ENCODE measurements around the gene DLG2.

DNA sequence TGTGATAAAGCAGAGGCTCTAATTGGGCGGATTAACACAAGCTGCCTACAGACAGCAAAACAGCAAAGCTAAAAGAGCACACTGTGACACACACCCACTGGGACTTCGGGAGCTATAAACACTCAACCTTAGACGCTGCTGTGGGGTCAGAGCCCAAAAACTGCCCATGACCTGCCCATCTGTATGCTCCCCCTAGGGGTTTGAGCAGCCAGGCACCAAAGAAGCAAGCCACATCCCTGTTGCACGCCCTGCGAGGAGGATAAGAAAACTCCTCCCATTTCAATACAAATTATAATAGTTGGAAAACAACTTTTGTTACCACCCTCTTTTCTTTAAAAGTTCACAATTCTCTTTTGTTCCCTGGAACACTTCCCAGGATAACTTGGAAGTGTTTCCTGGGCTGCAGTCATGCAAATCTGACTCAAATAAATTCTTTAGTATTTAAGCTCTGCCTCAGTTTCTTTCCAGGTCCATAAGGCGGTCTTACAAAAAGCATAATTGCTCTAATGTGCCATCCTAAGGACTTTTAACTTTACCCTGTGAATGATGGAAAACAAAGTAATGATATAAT lies 86.4 kb downstream of the DLG2 start:
- no peak for TF ChIP-seq POLR2AphosphoS5 (IDR thresholded peaks at IDR 0.05; ENCODE audit: low read depth, low read length)
- TF ChIP-seq, protein P1, sequence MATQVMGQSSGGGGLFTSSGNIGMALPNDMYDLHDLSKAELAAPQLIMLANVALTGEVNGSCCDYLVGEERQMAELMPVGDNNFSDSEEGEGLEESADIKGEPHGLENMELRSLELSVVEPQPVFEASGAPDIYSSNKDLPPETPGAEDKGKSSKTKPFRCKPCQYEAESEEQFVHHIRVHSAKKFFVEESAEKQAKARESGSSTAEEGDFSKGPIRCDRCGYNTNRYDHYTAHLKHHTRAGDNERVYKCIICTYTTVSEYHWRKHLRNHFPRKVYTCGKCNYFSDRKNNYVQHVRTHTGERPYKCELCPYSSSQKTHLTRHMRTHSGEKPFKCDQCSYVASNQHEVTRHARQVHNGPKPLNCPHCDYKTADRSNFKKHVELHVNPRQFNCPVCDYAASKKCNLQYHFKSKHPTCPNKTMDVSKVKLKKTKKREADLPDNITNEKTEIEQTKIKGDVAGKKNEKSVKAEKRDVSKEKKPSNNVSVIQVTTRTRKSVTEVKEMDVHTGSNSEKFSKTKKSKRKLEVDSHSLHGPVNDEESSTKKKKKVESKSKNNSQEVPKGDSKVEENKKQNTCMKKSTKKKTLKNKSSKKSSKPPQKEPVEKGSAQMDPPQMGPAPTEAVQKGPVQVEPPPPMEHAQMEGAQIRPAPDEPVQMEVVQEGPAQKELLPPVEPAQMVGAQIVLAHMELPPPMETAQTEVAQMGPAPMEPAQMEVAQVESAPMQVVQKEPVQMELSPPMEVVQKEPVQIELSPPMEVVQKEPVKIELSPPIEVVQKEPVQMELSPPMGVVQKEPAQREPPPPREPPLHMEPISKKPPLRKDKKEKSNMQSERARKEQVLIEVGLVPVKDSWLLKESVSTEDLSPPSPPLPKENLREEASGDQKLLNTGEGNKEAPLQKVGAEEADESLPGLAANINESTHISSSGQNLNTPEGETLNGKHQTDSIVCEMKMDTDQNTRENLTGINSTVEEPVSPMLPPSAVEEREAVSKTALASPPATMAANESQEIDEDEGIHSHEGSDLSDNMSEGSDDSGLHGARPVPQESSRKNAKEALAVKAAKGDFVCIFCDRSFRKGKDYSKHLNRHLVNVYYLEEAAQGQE (IDR thresholded peaks at IDR 0.05; ENCODE audit: insufficient read depth in 1 of 2, low read depth in 2 of 2, low read length in 2 of 2), result no peak
- no peak for TF ChIP-seq TAF1 (IDR thresholded peaks at IDR 0.05; ENCODE audit: borderline replicate concordance, insufficient read depth, low read length)
- no peak for TF ChIP-seq SIN3A (IDR thresholded peaks at IDR 0.05; ENCODE audit: borderline replicate concordance, insufficient read depth, low read length)
- no peak for TF ChIP-seq FOXP2 (optimal IDR thresholded peaks at IDR 0.05; ENCODE audit: borderline replicate concordance, extremely low read depth, extremely low read length, insufficient read depth)
